ENCODE results near the gene ARHGAP10.

DNA sequence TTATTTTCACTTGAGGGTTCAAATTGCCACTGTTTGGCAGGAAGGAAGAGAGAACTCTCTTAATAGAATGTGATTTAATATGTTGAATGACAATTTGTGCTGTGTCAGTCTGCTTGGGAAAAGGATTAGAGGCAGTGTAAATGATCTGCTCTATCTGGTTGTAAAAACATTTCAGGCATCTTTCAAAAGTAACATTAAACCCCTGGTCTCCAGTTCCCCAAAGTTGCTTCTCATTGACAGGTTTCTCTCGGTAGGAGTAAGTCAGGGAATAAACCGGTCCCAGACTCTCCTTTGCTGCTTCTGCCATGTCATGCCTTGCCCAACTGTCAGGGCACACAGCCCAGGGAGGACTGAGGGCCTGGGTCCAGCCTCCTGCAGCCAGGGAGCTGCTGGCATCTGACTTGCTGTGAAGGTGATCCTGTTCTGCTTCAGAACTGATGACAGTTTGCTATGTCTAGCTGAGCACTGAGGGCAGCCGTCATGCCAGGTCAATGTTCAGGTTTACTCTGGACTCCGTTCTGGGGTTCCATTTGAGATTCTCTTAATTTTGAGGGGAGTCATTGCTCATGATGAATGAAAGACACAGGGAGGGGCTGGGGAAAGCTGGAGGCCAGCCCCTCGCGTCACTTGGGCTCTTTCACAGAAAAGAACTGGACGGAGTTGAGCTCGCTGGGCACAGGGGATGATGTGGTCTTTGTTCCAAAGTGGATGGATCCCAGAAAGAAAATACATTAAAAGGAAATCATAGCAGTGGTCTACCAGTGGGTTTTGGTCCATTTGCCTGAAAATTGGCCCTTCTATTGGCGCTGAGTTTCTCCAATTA, 312.4 kb downstream of the ARHGAP10 start:
- TF ChIP-seq, protein P1, sequence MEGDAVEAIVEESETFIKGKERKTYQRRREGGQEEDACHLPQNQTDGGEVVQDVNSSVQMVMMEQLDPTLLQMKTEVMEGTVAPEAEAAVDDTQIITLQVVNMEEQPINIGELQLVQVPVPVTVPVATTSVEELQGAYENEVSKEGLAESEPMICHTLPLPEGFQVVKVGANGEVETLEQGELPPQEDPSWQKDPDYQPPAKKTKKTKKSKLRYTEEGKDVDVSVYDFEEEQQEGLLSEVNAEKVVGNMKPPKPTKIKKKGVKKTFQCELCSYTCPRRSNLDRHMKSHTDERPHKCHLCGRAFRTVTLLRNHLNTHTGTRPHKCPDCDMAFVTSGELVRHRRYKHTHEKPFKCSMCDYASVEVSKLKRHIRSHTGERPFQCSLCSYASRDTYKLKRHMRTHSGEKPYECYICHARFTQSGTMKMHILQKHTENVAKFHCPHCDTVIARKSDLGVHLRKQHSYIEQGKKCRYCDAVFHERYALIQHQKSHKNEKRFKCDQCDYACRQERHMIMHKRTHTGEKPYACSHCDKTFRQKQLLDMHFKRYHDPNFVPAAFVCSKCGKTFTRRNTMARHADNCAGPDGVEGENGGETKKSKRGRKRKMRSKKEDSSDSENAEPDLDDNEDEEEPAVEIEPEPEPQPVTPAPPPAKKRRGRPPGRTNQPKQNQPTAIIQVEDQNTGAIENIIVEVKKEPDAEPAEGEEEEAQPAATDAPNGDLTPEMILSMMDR (conservative IDR thresholded peaks at IDR 0.05; ENCODE audit: low read depth, low read length), result no peak
- TF ChIP-seq EZH2 (IDR thresholded peaks at IDR 0.05; ENCODE audit: low read length, unreplicated experiment), result no peak
- no peak for TF ChIP-seq EZH2phosphoT487 (IDR thresholded peaks at IDR 0.05; ENCODE audit: borderline replicate concordance, low read length)
